OCI-LY3 (cell line): Measurements from ENCODE around the gene UBAC1.

ENCODE experiments used
- H2AFZ ChIP-seq: fragments of 200-600, 300-600 bp; shearing (Covaris generic); 2 replicates; pipeline ENCODE4 v1.6.0; 2014; ENCODE audit warnings: antibody characterized with exemption, low read depth, low read length
- H3K27ac ChIP-seq: fragments of 200-600, 300-600 bp; sonication (generic); 2 replicates; pipeline ENCODE4 v1.5.1; 2014; ENCODE audit warnings: mild to moderate bottlenecking, low read length, moderate library complexity, mixed read lengths
- H3K27me3 ChIP-seq: fragments of 200-600, 300-600 bp; sonication (generic); 2 replicates; pipeline ENCODE4 v1.6.1; 2014; ENCODE audit warnings: low read depth, low read length, mixed read lengths
- H3K36me3 ChIP-seq: fragments of 200-600, 300-600 bp; sonication (generic); replicated peaks from 2 replicates; pipeline ENCODE3; 2014; ENCODE audit warnings: low read depth, low read length, mixed read lengths
- H3K4me1 ChIP-seq: fragments of 300-600, 200-600 bp; sonication (generic); 2 replicates; pipeline ENCODE4 v1.6.1; 2014; ENCODE audit warnings: low read length, mixed read lengths
- H3K4me2 ChIP-seq: fragments of 200-600, 300-600 bp; sonication (generic); 2 replicates; pipeline ENCODE4 v1.6.1; 2014; ENCODE audit warnings: low read length, mixed read lengths
- H3K4me3 ChIP-seq: fragments of 300-600, 200-600 bp; sonication (generic); 2 replicates; pipeline ENCODE4 v1.5.1; 2014; ENCODE audit warnings: antibody characterized with exemption, mild to moderate bottlenecking, low read length, moderate library complexity
- H3K79me2 ChIP-seq: fragments of 300-600, 200-600 bp; shearing (Covaris generic); 2 replicates; pipeline ENCODE4 v1.6.1; 2014; ENCODE audit warnings: mild to moderate bottlenecking, low read length, mixed read lengths
- H3K9ac ChIP-seq: fragments of 300-600, 200-600 bp; shearing (Covaris generic); 2 replicates; pipeline ENCODE4 v1.6.0; 2014; ENCODE audit warnings: mild to moderate bottlenecking, low read length, moderate library complexity
- H3K9me3 ChIP-seq: fragments of 200-600, 300-600 bp; shearing (Covaris generic); 2 replicates; pipeline ENCODE4 v1.6.1; 2014; ENCODE audit warnings: low read length, mixed read lengths; ENCODE audit not compliant: insufficient read depth
- H4K20me1 ChIP-seq: fragments of 200-600, 300-600 bp; sonication (generic); 2 replicates; pipeline ENCODE4 v1.6.1; 2016; ENCODE audit warnings: low read length, mixed read lengths; ENCODE audit not compliant: insufficient read depth
- EZH2phosphoT487 ChIP-seq: fragments of 200-600 bp; shearing (Covaris generic); IDR thresholded peaks from 2 replicates; pipeline ENCODE4 v1.6.1; 2018; ENCODE audit warnings: antibody characterized with exemption, mixed run types, low read depth
- TF ChIP-seq, protein P1 (sequence below): fragments of 200-600, 300-600 bp; sonication (generic); IDR thresholded peaks from 2 replicates; pipeline ENCODE4 v1.5.1; 2014; ENCODE audit warnings: antibody characterized with exemption, low read length, low read depth

The UBAC1 gene

DNA sequence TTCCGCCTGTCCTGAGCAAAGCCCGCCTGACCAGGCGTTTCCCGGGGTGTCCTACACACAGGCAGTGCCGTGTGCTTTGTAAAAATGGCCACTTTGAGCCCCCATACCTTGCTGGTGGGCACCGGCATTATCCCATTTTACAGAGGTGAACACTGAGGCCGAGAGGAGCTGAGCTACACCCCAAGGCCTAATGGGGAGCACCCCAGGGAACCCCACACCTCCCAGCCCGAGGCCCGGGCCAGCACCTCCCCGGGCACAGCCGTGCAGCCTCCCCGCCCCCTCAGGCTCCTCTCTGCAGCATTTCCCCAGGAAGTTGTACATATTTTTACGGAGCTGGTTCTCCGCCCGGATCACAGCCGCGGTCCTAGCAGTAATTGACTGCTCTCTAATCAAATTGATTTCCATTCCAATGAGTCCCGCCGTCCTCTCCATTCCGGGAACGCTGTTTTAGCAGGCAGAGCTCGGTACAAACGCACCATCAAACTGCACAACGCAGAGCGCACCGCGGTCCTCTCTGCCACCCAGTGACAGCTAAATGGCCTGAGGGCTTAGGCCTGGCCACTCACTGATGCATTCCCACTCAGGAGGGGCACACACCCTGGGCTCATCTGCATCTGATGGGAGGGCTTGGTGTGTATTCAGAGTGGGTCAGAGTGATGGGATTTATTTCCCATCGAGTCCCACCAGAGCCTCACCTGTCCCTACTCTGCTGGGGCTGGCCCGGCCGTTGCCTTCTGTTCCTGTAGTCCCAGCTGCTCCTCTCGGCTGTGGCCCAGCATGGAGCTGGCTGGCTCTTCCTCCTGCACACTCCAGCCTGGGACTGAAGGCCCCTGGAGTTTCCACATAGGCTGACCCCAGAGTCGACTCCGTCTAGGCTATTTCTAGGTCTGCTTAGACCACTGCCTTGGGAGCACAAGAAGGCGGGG is 36.2 kb upstream of the UBAC1 start:
- Histone ChIP-seq H3K4me1 (no peaks in the 10 kb centered on the region), H2AFZ (no peak overlapping the region), H3K4me3 (no peak overlapping the region), H3K9ac (no peak overlapping the region), H3K9me3 (no peaks in the 10 kb centered on the region), H3K4me2 (no peak overlapping the region), H4K20me1 (no peaks in the 10 kb centered on the region), H3K27ac (no peak overlapping the region), H3K27me3 (no peaks in the 10 kb centered on the region), H3K36me3 (no peaks in the 10 kb centered on the region), H3K79me2 (no peaks in the 10 kb centered on the region)
- TF ChIP-seq, protein P1, sequence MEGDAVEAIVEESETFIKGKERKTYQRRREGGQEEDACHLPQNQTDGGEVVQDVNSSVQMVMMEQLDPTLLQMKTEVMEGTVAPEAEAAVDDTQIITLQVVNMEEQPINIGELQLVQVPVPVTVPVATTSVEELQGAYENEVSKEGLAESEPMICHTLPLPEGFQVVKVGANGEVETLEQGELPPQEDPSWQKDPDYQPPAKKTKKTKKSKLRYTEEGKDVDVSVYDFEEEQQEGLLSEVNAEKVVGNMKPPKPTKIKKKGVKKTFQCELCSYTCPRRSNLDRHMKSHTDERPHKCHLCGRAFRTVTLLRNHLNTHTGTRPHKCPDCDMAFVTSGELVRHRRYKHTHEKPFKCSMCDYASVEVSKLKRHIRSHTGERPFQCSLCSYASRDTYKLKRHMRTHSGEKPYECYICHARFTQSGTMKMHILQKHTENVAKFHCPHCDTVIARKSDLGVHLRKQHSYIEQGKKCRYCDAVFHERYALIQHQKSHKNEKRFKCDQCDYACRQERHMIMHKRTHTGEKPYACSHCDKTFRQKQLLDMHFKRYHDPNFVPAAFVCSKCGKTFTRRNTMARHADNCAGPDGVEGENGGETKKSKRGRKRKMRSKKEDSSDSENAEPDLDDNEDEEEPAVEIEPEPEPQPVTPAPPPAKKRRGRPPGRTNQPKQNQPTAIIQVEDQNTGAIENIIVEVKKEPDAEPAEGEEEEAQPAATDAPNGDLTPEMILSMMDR, result no peak
- TF ChIP-seq EZH2phosphoT487, result no peak

DNA sequence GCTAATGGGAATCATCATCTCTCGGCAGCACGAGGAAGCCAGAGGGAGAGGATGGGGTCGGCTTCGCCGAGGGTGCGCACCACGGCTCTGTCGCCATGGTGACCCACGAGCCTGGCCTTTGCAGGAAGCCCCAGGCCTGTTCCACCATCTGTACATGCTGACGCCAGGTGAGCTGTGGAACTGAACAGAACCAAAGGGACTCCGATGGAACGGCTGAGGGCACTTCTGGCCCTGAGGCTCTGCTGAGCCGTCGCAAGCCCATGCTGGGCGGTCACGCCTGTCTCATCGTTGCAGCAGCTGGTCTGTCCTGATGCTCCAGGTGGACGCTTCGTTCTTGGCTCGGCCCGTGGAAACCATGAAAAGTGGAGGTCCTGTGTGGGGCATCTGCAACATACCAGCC is 34.6 kb upstream of the UBAC1 start:
- no peaks in the 10 kb centered on the region for H4K20me1 ChIP-seq

DNA sequence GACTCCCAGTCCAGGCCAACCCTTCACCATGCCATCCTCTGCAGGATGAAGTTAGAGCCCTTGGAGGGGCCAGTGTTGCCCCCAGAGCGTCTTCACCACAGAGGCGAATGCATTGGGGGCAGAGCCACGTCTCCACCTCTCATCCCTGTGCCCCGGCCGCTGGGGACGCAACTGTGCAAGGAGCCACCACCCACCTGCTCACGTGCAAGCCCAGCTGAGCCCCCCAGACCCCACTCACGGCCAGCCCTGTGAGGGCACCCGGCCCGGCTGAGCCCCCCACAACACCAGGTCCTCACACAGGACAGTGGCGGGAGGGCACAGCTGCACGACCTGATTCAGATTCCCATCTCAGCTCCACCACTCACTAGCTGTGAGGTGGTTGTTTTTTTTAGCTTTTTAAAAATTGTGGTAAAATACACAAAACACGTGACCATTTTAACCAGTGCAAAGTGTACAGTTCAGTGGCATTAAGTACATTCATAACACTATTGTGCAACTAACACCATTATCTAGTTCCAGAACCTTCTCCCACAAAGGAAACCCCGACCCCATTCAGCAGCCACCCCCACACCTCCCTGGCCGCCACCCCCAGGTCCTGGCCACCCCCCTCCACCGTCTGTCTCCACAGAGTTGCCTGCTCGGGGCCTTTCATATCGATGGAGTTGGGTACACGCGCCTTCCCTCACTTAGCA is 33.5 kb upstream of the UBAC1 start:
- no peak overlapping the region for H3K4me2 ChIP-seq
- no peaks in the 10 kb centered on the region for H3K36me3 ChIP-seq
- no peaks in the 10 kb centered on the region for H3K4me1 ChIP-seq
- H3K27me3 ChIP-seq, result no peaks in the 10 kb centered on the region
- H2AFZ ChIP-seq, result no peak overlapping the region
- H4K20me1 ChIP-seq, result no peaks in the 10 kb centered on the region
- no peaks in the 10 kb centered on the region for H3K9me3 ChIP-seq
- H3K4me3 ChIP-seq, result no peak overlapping the region
- TF ChIP-seq, protein P1, result no peak
- TF ChIP-seq EZH2phosphoT487, result no peak
- H3K27ac ChIP-seq, result no peak overlapping the region
- no peak overlapping the region for H3K9ac ChIP-seq
- no peaks in the 10 kb centered on the region for H3K79me2 ChIP-seq

More for the DNA sequence above, 34.6 kb upstream of the UBAC1 start:
- H3K9ac ChIP-seq, result no peak overlapping the region
- no peaks in the 10 kb centered on the region for H3K36me3 ChIP-seq
- no peak overlapping the region for H3K4me2 ChIP-seq
- no peaks in the 10 kb centered on the region for H3K79me2 ChIP-seq
- H3K9me3 ChIP-seq, result no peaks in the 10 kb centered on the region
- H3K4me1 ChIP-seq, result no peaks in the 10 kb centered on the region
- H3K4me3 ChIP-seq, result no peak overlapping the region
- H3K27me3 ChIP-seq, result no peaks in the 10 kb centered on the region
- H2AFZ ChIP-seq, result no peak overlapping the region
- TF ChIP-seq, protein P1, result no peak
- no peak for TF ChIP-seq EZH2phosphoT487
- no peak overlapping the region for H3K27ac ChIP-seq

DNA sequence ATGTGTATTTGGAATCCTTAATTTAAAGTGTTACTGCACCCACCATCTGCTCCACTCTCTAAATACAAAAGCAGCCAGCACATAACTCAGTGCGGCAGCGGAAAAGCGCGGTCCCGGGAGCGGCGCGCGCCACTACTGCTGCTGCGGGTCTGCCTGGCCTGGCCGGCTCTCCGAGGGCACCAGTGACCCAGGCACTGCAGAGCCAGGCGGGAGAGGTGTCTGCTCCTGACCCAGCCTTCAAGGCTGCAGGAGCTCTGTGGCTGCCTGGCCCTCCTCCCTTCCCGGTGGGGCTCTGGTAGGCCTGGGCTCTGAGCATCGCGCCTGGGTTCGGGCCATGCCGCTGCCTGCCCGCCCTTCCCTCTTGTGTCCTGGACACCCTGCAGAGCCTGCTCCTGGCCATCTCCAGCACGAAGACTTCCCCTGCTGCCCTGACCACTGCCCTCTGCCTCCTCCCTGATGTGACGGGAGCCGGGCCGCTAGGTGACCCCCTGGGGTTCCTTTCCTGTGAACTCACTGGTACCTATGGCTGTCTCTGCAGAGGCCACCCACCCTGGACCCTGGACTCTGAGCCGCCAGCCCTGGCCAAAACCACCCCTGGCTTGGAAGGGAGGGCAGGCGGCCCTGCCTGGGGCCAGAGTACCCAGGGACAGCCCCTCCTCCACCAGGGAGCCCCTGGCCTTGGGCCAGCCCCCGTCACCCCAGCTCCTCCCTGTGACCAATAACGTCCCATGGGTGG is 32.8 kb upstream of the UBAC1 start:
- Histone ChIP-seq H3K27ac (no peak overlapping the region), H3K9me3 (no peaks in the 10 kb centered on the region), H3K4me2 (no peak overlapping the region), H3K36me3 (no peaks in the 10 kb centered on the region), H4K20me1 (no peaks in the 10 kb centered on the region), H3K4me1 (no peaks in the 10 kb centered on the region), H2AFZ (no peak overlapping the region), H3K79me2 (no peaks in the 10 kb centered on the region), H3K27me3 (no peaks in the 10 kb centered on the region), H3K4me3 (no peak overlapping the region), H3K9ac (no peak overlapping the region)
- no peak for TF ChIP-seq EZH2phosphoT487
- TF ChIP-seq, protein P1, result no peak
